ENCODE measurements around the gene GPR31.
"Not testable (repeated sequence)": the region's sequence is repeated elsewhere in the genome, so short reads cannot be mapped to it uniquely, and the experiment has no call there.

The GPR31 gene

GRCh38 chr6:167157863-167158262 is at the start of gene GPR31:
Gene GPR31 (minus strand): TSS chr6:167157980. CDS start chr6:167157831, 149 bp downstream.
- H3K4me3 ChIP-seq (ENCODE audit: low read depth, low read length): no peak within 1 kb of the TSS
- H3K9me3 ChIP-seq (ENCODE audit: control insufficient read depth, insufficient read depth, low read length): no peaks in the 10 kb centered on the region
- no peak within 1 kb of the TSS for H3K9ac ChIP-seq (ENCODE audit: low read depth, low read length)
- H3K36me3 ChIP-seq (ENCODE audit: control insufficient read depth, insufficient read depth, low read length): no peaks in the 10 kb centered on the region
- H3K27ac ChIP-seq (ENCODE audit: low read depth, low read length): no peak within 1 kb of the TSS
- peaks cover 17% of the 10 kb centered on the region for H3K4me1 ChIP-seq (ENCODE audit: control insufficient read depth, insufficient read depth, low read length)
- no peaks in the 10 kb centered on the region; the same call in 1 of the 2 replicates for H3K27me3 ChIP-seq (ENCODE audit: control insufficient read depth, insufficient read depth, low read length)

- H3K4me3 ChIP-seq (ENCODE audit: low read depth, low read length): no peak overlapping the region
- no peaks in the 10 kb centered on the region; the same call in 1 of the 2 replicates for H3K4me1 ChIP-seq (ENCODE audit: control insufficient read depth, insufficient read depth, low read length)
- H3K9me3 ChIP-seq (ENCODE audit: control insufficient read depth, insufficient read depth, low read length): no peaks in the 10 kb centered on the region
- H3K27ac ChIP-seq (ENCODE audit: low read depth, low read length): no peak overlapping the region
- H3K27me3 ChIP-seq (ENCODE audit: control insufficient read depth, insufficient read depth, low read length): peaks cover 4% of the 10 kb centered on the region; the same call in 1 of the 2 replicates
- no peaks in the 10 kb centered on the region for H3K36me3 ChIP-seq (ENCODE audit: control insufficient read depth, insufficient read depth, low read length)
- H3K9ac ChIP-seq (ENCODE audit: low read depth, low read length): no peak overlapping the region
Measured at GRCh38 chr6:167207527-167207926, 49.7 kb upstream of the GPR31 start.

- H3K36me3 ChIP-seq (ENCODE audit: control insufficient read depth, insufficient read depth, low read length); H3K9me3 ChIP-seq (ENCODE audit: control insufficient read depth, insufficient read depth, low read length); H3K9ac ChIP-seq (ENCODE audit: low read depth, low read length); H3K27me3 ChIP-seq (ENCODE audit: control insufficient read depth, insufficient read depth, low read length); H3K4me1 ChIP-seq (ENCODE audit: control insufficient read depth, insufficient read depth, low read length); H3K4me3 ChIP-seq (ENCODE audit: low read depth, low read length); H3K27ac ChIP-seq (ENCODE audit: low read depth, low read length): not testable (repeated sequence)
Measured at GRCh38 chr6:167205316-167205715, 47.5 kb upstream of the GPR31 start.

DNA sequence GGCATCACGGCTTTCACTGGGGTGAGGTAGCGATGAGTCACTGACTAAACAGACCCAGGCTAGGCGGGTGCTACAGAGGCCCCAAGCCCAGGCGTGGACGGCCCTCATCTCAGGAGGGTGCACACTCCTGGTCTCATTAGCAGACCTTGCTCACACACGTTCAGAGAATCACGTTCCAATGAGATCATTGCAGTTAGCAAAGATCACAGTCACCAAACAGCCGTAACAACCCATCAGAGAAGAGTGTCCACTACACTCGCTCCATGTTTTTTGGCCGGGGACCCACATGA is 46.2 kb upstream of the GPR31 start:
- not testable (repeated sequence) for H3K36me3 ChIP-seq (ENCODE audit: control insufficient read depth, insufficient read depth, low read length); H3K9me3 ChIP-seq (ENCODE audit: control insufficient read depth, insufficient read depth, low read length); H3K9ac ChIP-seq (ENCODE audit: low read depth, low read length); H3K27ac ChIP-seq (ENCODE audit: low read depth, low read length); H3K4me1 ChIP-seq (ENCODE audit: control insufficient read depth, insufficient read depth, low read length); H3K4me3 ChIP-seq (ENCODE audit: low read depth, low read length); H3K27me3 ChIP-seq (ENCODE audit: control insufficient read depth, insufficient read depth, low read length)

DNA sequence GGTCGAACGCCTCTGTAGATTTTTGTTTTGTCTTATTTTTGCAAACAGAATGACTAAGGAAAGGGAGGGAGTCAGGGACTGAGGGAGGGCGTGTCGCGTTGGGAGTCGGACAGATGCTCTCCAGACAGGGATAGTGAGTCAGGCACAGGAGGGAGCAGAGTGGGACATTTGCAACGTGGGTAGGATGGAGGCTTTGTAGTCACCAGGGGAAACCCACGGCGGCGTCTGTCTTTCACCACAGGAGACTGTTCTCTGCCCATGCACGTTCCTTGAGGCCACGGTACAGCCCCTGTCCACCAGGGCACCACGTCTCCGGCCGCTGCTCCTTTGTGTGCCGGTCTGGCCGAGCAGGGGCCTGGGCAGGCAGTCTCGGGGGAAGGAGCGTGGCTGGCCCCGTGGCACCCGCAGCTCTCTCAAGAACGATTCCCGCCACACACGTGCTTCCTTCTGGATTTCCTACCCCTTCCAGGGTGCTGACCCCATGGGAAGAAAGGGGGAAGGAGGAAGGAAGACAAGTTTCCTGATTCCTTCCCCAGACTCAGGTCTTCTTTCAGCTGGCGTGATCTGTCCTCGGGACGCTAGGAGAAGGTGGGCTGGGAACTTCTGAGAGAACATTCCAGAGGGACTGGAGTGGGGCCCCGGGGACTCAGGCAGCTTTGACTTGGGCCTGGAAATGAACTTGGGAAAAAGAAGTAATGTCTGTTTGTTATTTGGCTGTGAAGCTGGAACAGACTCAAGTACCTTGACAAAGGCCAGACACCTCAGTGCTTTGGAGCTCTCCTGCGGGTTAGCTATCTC is 45.7 kb upstream of the GPR31 start:
- H3K4me1 ChIP-seq (ENCODE audit: control insufficient read depth, insufficient read depth, low read length); H3K9me3 ChIP-seq (ENCODE audit: control insufficient read depth, insufficient read depth, low read length); H3K27me3 ChIP-seq (ENCODE audit: control insufficient read depth, insufficient read depth, low read length); H3K27ac ChIP-seq (ENCODE audit: low read depth, low read length); H3K9ac ChIP-seq (ENCODE audit: low read depth, low read length); H3K36me3 ChIP-seq (ENCODE audit: control insufficient read depth, insufficient read depth, low read length); H3K4me3 ChIP-seq (ENCODE audit: low read depth, low read length): not testable (repeated sequence)

GRCh38 chr6:167202613-167203012 is 44.8 kb upstream of the GPR31 start:
- H3K9ac ChIP-seq (ENCODE audit: low read depth, low read length); H3K27me3 ChIP-seq (ENCODE audit: control insufficient read depth, insufficient read depth, low read length); H3K27ac ChIP-seq (ENCODE audit: low read depth, low read length); H3K36me3 ChIP-seq (ENCODE audit: control insufficient read depth, insufficient read depth, low read length); H3K9me3 ChIP-seq (ENCODE audit: control insufficient read depth, insufficient read depth, low read length); H3K4me3 ChIP-seq (ENCODE audit: low read depth, low read length); H3K4me1 ChIP-seq (ENCODE audit: control insufficient read depth, insufficient read depth, low read length): not testable (repeated sequence)

- no peaks in the 10 kb centered on the region for H3K4me1 ChIP-seq (ENCODE audit: control insufficient read depth, insufficient read depth, low read length)
- no peak overlapping the region for H3K9ac ChIP-seq (ENCODE audit: low read depth, low read length)
- H3K27ac ChIP-seq (ENCODE audit: low read depth, low read length): no peak overlapping the region
- H3K27me3 ChIP-seq (ENCODE audit: control insufficient read depth, insufficient read depth, low read length): no peaks in the 10 kb centered on the region
- no peak overlapping the region for H3K4me3 ChIP-seq (ENCODE audit: low read depth, low read length)
- no peaks in the 10 kb centered on the region for H3K9me3 ChIP-seq (ENCODE audit: control insufficient read depth, insufficient read depth, low read length)
- no peaks in the 10 kb centered on the region for H3K36me3 ChIP-seq (ENCODE audit: control insufficient read depth, insufficient read depth, low read length)
Measured at GRCh38 chr6:167200806-167201205, 43.0 kb upstream of the GPR31 start.

- not testable (repeated sequence) for H3K9ac ChIP-seq (ENCODE audit: low read depth, low read length); H3K9me3 ChIP-seq (ENCODE audit: control insufficient read depth, insufficient read depth, low read length); H3K4me1 ChIP-seq (ENCODE audit: control insufficient read depth, insufficient read depth, low read length); H3K27me3 ChIP-seq (ENCODE audit: control insufficient read depth, insufficient read depth, low read length); H3K36me3 ChIP-seq (ENCODE audit: control insufficient read depth, insufficient read depth, low read length); H3K27ac ChIP-seq (ENCODE audit: low read depth, low read length); H3K4me3 ChIP-seq (ENCODE audit: low read depth, low read length)
Measured at GRCh38 chr6:167195941-167196610, 38.3 kb upstream of the GPR31 start.

- H3K9me3 ChIP-seq (ENCODE audit: control insufficient read depth, insufficient read depth, low read length); H3K4me3 ChIP-seq (ENCODE audit: low read depth, low read length); H3K36me3 ChIP-seq (ENCODE audit: control insufficient read depth, insufficient read depth, low read length); H3K27ac ChIP-seq (ENCODE audit: low read depth, low read length); H3K27me3 ChIP-seq (ENCODE audit: control insufficient read depth, insufficient read depth, low read length); H3K9ac ChIP-seq (ENCODE audit: low read depth, low read length); H3K4me1 ChIP-seq (ENCODE audit: control insufficient read depth, insufficient read depth, low read length): not testable (repeated sequence)
Measured at GRCh38 chr6:167193515-167194125, 35.8 kb upstream of the GPR31 start.

DNA sequence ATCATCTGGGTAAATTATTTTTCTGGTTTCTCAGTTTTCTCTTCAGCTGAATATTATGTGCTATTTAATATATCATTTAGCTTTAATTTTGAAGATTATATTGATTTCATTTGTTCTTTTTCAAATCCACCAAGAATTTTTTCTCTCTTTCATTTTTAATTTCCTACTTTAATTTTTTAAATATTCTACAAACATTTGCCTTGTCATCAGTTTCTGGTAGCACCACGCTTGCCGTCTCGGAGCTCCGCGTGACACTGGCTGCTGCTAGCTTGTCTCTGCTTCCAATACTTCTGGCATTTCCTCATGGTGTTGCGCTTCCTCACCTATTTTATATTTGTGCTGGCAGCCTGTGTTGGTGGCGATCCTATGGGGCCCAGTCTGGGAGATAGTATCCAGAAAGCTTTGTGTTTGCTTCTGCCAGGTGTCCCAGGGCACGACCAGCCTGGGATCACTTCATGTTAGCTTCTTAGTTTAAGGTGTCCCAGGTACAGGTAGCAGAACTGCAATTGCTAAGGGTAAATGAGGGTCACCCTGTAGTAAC is 33.3 kb upstream of the GPR31 start:
- not testable (repeated sequence) for H3K9me3 ChIP-seq (ENCODE audit: control insufficient read depth, insufficient read depth, low read length); H3K36me3 ChIP-seq (ENCODE audit: control insufficient read depth, insufficient read depth, low read length); H3K27me3 ChIP-seq (ENCODE audit: control insufficient read depth, insufficient read depth, low read length); H3K9ac ChIP-seq (ENCODE audit: low read depth, low read length); H3K4me1 ChIP-seq (ENCODE audit: control insufficient read depth, insufficient read depth, low read length); H3K4me3 ChIP-seq (ENCODE audit: low read depth, low read length); H3K27ac ChIP-seq (ENCODE audit: low read depth, low read length)

DNA sequence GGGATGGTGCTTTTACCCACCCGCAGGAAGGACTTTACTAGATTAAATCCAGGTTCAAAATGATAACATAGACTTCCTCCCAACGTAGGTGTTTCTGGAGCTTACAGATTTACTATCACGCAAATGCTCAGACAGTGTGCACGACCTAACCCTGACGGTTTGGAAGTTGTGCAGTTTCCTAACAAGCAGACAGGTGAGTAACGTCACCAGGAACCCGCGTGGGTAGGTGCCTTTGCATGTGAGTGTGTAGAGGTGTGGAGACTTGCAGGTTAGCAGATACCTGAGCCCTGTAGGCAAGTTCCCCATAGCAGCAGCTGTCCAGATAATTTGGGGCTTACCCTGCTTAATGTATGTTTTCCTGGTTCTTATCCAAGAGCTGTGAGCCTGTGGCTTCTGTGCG is 29.5 kb upstream of the GPR31 start:
- H3K4me3 ChIP-seq (ENCODE audit: low read depth, low read length); H3K9ac ChIP-seq (ENCODE audit: low read depth, low read length); H3K27me3 ChIP-seq (ENCODE audit: control insufficient read depth, insufficient read depth, low read length); H3K9me3 ChIP-seq (ENCODE audit: control insufficient read depth, insufficient read depth, low read length); H3K27ac ChIP-seq (ENCODE audit: low read depth, low read length); H3K36me3 ChIP-seq (ENCODE audit: control insufficient read depth, insufficient read depth, low read length); H3K4me1 ChIP-seq (ENCODE audit: control insufficient read depth, insufficient read depth, low read length): not testable (repeated sequence)

All from HUES48 (cell line).